Measurements from ENCODE around the gene FOXI3.

DNA sequence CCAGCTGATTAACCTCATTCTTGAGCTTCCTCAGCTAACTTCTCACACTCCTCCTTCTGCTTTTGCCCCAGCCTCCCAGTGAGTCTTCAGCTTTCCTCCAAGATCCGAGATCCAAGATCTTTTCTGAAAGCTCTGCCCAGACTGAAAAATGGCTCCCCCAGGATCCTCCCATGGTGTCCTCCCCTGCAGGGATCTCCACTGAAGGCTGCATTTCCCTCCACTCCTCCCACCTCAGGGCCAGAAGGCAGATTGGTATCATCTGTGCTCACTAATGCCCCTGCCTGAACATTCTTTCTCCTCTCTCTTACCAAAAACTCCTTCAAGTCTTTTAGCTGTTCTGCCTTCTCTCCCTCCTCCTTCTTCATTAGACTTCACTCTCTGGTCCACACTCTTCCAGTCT is 6.1 kb upstream of the FOXI3 start:
- TF ChIP-seq, protein P1, sequence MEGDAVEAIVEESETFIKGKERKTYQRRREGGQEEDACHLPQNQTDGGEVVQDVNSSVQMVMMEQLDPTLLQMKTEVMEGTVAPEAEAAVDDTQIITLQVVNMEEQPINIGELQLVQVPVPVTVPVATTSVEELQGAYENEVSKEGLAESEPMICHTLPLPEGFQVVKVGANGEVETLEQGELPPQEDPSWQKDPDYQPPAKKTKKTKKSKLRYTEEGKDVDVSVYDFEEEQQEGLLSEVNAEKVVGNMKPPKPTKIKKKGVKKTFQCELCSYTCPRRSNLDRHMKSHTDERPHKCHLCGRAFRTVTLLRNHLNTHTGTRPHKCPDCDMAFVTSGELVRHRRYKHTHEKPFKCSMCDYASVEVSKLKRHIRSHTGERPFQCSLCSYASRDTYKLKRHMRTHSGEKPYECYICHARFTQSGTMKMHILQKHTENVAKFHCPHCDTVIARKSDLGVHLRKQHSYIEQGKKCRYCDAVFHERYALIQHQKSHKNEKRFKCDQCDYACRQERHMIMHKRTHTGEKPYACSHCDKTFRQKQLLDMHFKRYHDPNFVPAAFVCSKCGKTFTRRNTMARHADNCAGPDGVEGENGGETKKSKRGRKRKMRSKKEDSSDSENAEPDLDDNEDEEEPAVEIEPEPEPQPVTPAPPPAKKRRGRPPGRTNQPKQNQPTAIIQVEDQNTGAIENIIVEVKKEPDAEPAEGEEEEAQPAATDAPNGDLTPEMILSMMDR (IDR thresholded peaks at IDR 0.05) = no peak
- no peak for TF ChIP-seq POLR2AphosphoS5 (IDR thresholded peaks at IDR 0.05)
- no peak for TF ChIP-seq POLR2A (IDR thresholded peaks at IDR 0.05)

Data from stomach (tissue), 4 donors.